Esophagus (tissue), 2 donors: Measurements from ENCODE around the gene INTS15. TPM values are rescaled to one million over a fixed set of nuclear protein-coding genes. Genes with fewer than 3 reads are reported as not detected.
A peak's percentile ranks its signal among the peaks of the same experiment; 100 is the strongest.

Source experiments
- H3K27ac ChIP-seq, 2 donors: one replicate each; pipeline ENCODE4 v1.5.1; 2013; ENCODE audit warnings: low read depth in 2 of 2, mild to moderate bottlenecking in 2 of 2, inconsistent platforms in 1 of 2, low read length in 1 of 2, moderate library complexity in 1 of 2
- H3K27me3 ChIP-seq, 2 donors: one replicate each; pipeline ENCODE4 v1.6.1; 2013; ENCODE audit warnings: low read length in 2 of 2, control low read depth in 1 of 2, mild to moderate bottlenecking in 1 of 2; ENCODE audit not compliant: insufficient read depth in 2 of 2, control insufficient read depth in 1 of 2
- H3K36me3 ChIP-seq, 2 donors: one replicate each; pipeline ENCODE4 v1.6.1; 2013; ENCODE audit warnings: low read length in 1 of 2; ENCODE audit not compliant: control insufficient read depth in 2 of 2, insufficient read depth in 2 of 2
- H3K4me1 ChIP-seq, 2 donors: one replicate each; pipeline ENCODE4 v1.6.1; 2013; ENCODE audit warnings: low read length in 1 of 2; ENCODE audit not compliant: control insufficient read depth in 2 of 2, insufficient read depth in 2 of 2
- H3K4me3 ChIP-seq, 2 donors: one replicate each; pipeline ENCODE4 v1.5.1; 2013; ENCODE audit warnings: low read length in 2 of 2, mild to moderate bottlenecking in 2 of 2, low read depth in 1 of 2, moderate library complexity in 1 of 2
- H3K9me3 ChIP-seq, 2 donors: one replicate each; pipeline ENCODE4 v1.6.1; 2013; ENCODE audit warnings: mild to moderate bottlenecking in 2 of 2, low read depth in 1 of 2, low read length in 1 of 2, moderate library complexity in 1 of 2; ENCODE audit not compliant: control insufficient read depth in 2 of 2, insufficient read depth in 1 of 2
- WGBS, 2 donors: extraction: QIAGEN DNeasy Blood & Tissue Kit; methylation state at CpG; one replicate each; pipeline ENCODE4 v1.1.7; 2013; 5-methylcytosine and 5-hydroxymethylcytosine counted together
- polyA plus RNA-seq, 2 donors: library from polyadenylated mRNA; stranded (reverse); fragments of 200-250 nt; gene quantifications; one replicate each; pipeline ENCODE4 v1.2.3, GENCODE V29; 2013
- donor health status: healthy with polysubstance abuse.
- donor health status: Bipolar disorder and iron deficiency.

Gene INTS15
- polyA plus RNA-seq, 2 donors: 8.9 to 11.8 TPM

DNA sequence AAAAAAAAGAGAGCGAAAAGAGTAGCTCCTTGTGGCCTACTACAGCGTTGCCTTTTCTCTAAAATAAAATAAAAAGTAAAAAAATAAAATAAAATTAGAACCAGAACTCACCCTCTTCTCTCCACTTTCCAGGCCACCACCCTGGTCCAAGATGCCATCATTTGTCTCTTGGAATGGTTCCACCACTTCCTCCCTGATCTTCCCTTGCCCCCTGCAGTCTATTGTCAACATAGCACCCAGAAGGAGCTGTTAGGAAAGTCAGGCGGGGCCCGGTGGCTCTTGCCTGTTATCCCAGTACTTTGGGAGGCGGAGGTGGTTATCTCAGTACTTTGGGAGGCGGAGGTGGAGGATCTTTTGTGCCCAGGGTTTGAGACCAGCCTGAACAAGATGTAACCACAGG lies 31.0 kb upstream of the INTS15 start:
- Histone ChIP-seq H3K4me1 (no peaks in the 10 kb centered on the region), H3K4me3 (no peak overlapping the region), H3K36me3 (no peaks in the 10 kb centered on the region), H3K27me3 (no peaks in the 10 kb centered on the region), H3K9me3 (no peaks in the 10 kb centered on the region), H3K27ac (no peak overlapping the region)
- 52 to 58% methylated on average over 6 of the region's 6 CpGs for WGBS, 2 donors

- Histone ChIP-seq H3K27me3 (no peaks in the 10 kb centered on the region), H3K4me1 (no peaks in the 10 kb centered on the region), H3K27ac (no peak overlapping the region), H3K9me3 (no peaks in the 10 kb centered on the region), H3K4me3 (no peak overlapping the region), H3K36me3 (no peaks in the 10 kb centered on the region)
- WGBS, 2 donors: 35 to 45% methylated on average over 3 of the region's 3 CpGs
These were observed 29.9 kb upstream of the INTS15 start for GRCh38 chr7:6559896-6560295.

GRCh38 chr7:6562106-6562505 lies 27.7 kb upstream of the INTS15 start:
- no peak overlapping the region for H3K4me3 ChIP-seq
- no peaks in the 10 kb centered on the region for H3K36me3 ChIP-seq
- no peaks in the 10 kb centered on the region for H3K9me3 ChIP-seq
- 84 to 89% methylated on average over 1 of the region's 1 CpG for WGBS, 2 donors
- H3K27ac ChIP-seq: no peak overlapping the region
- H3K4me1 ChIP-seq: no peaks in the 10 kb centered on the region
- no peaks in the 10 kb centered on the region for H3K27me3 ChIP-seq

DNA sequence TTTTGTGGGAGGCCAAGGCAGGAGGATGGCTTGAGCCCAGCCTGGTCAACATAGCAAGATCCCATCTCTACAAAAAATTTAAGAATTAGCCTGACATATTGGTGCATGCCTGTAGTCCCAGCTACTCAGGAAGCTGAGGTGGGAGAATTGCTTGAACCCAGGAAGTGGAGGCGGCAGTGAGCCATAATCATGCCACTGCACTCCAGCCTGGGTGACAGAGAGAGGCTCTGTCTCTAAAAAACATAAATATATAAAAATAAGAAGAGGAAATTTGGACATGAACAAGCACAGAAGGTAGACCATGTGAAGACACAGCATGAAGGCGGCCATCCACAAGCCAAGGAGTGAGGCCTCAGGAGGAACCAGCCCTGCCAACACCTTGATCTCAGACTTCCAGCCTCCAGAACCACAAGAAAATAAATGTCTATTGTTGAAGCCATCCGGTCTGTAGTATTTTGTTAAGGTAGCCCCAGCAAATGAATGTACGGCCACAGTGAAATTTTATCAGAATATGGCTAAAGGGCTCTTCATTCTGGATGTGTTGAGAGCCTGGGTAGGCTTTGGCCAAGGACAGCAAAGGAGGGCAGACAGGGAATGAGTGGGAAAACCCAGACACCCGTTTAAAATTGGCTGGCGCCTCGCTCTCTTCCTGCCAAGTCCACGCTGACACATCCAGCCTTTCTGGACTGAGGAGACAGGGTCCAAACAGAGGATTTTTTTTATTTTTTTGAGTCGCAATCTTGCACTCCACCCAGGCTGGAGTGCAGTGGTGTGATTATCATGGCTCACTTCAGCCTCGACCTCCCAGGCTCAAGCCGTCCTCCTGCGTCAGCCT lies 25.7 kb upstream of the INTS15 start:
- Histone ChIP-seq H3K4me3 (no peak overlapping the region), H3K27me3 (no peaks in the 10 kb centered on the region), H3K9me3 (no peaks in the 10 kb centered on the region), H3K27ac (no peak overlapping the region), H3K36me3 (no peaks in the 10 kb centered on the region), H3K4me1 (no peaks in the 10 kb centered on the region)
- 78 to 84% methylated on average over 12 of the region's 12 CpGs for WGBS, 2 donors

DNA sequence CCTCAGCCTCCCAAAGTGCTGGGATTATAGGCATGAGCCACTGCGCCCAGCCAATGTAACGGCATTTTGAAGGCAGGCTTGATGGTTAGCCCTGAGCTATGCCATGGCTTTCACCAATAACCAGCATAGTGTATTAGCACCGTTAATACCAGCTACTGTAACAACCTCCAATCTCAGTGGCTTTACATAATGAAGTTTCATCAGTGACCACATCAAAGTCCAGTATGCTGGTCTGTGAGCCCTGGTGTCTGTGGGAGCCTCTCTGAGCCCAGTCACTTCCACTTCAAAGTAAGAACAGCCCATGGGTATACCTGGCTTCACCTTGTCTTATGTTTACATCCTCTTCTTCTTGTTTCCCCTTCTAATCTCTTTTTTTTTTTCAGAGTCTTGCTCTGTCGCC lies 24.2 kb upstream of the INTS15 start:
- 83 to 86% methylated on average over 4 of the region's 4 CpGs for WGBS, 2 donors
- Histone ChIP-seq H3K27me3 (no peaks in the 10 kb centered on the region), H3K27ac (no peak overlapping the region)

DNA sequence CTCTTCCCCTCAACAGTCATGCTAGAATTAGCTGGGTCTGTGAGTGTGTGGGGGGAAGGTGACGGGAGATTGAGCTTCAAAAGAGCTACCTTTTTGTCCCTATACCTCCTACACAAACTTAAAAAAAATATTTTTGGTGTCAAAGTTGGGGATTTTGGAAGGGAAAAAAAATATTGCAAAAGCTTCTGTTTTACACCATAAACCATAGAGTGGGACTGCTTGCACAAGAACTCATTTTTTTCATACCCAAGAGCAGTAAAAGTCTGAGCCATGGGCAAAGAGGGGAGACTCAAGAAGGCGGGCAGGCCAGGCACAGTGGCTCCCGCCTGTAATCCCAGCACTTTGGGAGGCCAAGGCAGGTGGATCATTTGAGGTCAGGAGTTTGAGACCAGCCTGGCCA lies 21.9 kb upstream of the INTS15 start:
- no peaks in the 10 kb centered on the region for H3K4me1 ChIP-seq
- no peak overlapping the region for H3K27ac ChIP-seq
- no peaks in the 10 kb centered on the region for H3K27me3 ChIP-seq
- no peaks in the 10 kb centered on the region for H3K36me3 ChIP-seq
- WGBS, 2 donors: 82 to 83% methylated on average over 3 of the region's 3 CpGs
- no peak overlapping the region for H3K4me3 ChIP-seq
- no peaks in the 10 kb centered on the region for H3K9me3 ChIP-seq

More for the DNA sequence above, 24.2 kb upstream of the INTS15 start:
- H3K9me3 ChIP-seq: no peaks in the 10 kb centered on the region
- no peak overlapping the region for H3K4me3 ChIP-seq
- no peaks in the 10 kb centered on the region for H3K4me1 ChIP-seq
- no peaks in the 10 kb centered on the region for H3K36me3 ChIP-seq

DNA sequence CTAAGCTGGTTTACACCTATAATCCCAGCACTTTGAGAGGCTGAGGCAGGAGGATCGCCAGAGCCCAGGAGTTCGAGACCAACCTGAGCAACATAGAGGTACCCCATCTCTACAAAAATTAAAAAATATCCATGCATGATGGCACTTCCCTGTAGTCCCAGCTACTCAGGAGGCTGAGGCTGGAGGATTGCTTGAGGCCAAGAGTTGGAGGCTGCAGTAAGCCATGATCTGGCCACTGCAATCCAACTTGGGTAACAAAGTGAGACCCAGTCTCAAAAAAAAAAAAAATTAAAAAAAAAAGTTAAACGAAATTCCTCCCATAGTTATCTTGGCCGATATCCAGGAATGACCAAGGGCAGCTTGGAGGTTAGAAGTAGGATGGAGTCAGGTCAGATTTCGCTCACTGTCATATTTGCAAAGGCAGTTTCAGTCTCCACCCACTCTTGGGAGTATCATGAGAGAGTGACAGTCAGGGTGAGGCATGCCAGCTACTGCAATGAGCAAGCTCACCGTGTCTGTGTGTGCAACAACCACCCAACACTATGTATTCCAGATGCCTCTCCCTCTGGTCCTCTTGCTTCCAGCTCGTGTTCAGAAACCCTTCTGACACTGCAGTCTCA lies 18.6 kb upstream of the INTS15 start:
- H3K27ac ChIP-seq: no peak overlapping the region
- no peak overlapping the region for H3K4me3 ChIP-seq
- H3K9me3 ChIP-seq: no peaks in the 10 kb centered on the region
- no peaks in the 10 kb centered on the region for H3K4me1 ChIP-seq
- 64 to 65% methylated on average over 7 of the region's 7 CpGs for WGBS, 2 donors
- H3K36me3 ChIP-seq: no peaks in the 10 kb centered on the region
- H3K27me3 ChIP-seq: no peaks in the 10 kb centered on the region

DNA sequence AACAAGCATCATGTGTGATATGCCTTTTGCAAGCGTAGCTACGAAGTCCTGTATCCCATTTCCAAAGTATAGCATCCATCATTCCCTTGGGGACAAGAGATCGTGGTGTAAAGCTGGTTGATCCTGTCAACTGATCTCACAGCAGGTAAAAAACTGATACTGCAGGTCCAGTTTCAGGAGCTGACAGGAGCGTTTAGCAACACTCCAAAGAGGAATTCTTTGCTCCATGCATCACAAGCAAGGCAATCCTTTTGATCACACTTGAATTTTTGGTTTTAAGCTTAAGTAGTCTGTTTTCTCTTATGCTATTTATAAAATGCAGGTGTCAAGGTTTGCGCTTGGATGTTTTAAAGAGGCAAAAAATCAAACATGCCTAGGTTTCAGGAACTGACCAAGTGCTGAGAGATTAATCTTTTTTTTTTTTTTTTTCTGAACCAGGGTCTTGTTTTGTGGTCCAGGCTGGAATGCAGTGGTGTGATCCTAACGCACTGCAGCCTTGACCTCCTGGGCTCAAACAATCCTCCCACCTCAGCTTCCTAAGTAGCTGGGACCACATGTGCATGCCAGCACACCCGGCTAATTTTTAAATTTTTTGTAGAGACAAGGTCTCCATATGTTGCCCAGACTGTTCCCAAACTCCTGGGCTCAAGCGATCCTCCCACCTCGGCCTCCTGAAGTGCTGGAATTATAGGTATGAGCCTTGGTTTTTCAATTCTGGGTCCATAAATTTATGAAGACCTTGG lies 14.4 kb upstream of the INTS15 start:
- peaks cover under 1% of the 10 kb centered on the region in 2 donors for H3K36me3 ChIP-seq
- no peaks in the 10 kb centered on the region for H3K9me3 ChIP-seq
- no peak overlapping the region for H3K27ac ChIP-seq
- no peak overlapping the region for H3K4me3 ChIP-seq
- no peaks in the 10 kb centered on the region for H3K27me3 ChIP-seq
- H3K4me1 ChIP-seq: peaks cover 0 to 7% of the 10 kb centered on the region in 2 donors
- 77 to 81% methylated on average over 9 of the region's 9 CpGs for WGBS, 2 donors

DNA sequence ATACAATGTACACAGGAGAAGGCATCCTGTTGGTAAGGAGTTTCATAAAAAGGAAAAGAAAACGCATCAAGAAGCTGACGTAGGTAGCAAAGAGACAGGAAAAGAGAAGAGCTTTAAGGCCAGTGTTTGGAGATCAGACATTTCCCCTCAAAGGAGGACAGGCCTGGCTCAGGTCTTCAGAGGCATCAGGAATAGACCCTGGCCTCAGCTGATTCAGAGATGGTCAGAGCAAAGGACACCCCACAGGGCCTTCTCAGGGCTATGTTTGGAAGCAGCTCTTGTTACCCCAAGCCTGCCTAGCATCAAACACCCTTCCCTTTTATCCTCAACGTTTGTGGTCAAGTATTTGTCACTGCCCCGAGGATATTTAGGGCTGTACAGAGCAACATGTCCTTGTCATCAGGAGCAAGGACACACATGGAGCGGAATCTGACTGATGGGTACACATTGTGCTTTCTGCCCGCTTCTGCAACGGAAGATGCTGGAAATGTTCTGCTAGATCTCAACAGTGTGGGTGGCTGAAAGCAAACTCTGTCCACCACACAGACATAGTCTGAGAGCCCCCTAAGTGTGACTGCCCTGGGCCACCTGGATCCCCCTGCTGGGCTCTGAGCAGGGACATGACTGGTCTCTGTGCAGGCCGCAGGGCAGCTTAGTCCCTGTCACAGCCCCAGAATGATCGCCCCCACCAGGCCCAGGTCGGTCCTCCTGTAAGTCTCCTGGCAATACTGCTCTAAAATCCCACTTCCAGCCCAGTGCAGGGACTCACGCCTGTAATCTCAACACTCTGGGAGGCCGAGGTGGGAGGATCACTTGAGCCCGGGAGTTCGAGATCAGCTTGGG lies 13.6 kb upstream of the INTS15 start:
- 73 to 74% methylated on average over 14 of the region's 14 CpGs for WGBS, 2 donors
- peaks cover 0 to 7% of the 10 kb centered on the region in 2 donors for H3K4me1 ChIP-seq
- H3K9me3 ChIP-seq: no peaks in the 10 kb centered on the region
- no peaks in the 10 kb centered on the region for H3K27me3 ChIP-seq
- H3K4me3 ChIP-seq: peak overlapping the region; percentile 37 to 88
- peaks cover 6% of the 10 kb centered on the region in 2 donors for H3K36me3 ChIP-seq
- H3K27ac ChIP-seq: no peak overlapping the region
